Activated CD4-positive, alpha-beta T cell treated with anti-CD3 and anti-CD28 coated beads, Interleukin-2, Interleukin-6, amounts not matched to agents 100 ng/mL and 50 ng/mL, durations not matched to agents 16 hours and 8 hours (primary cell): Measurements from ENCODE around the gene TTI1.
"Not testable (repeated sequence)": the region's sequence is repeated elsewhere in the genome, so short reads cannot be mapped to it uniquely, and the experiment has no call there.

Source experiments
- DNase-seq: peaks from one replicate; pipeline ENCODE4 v3.0.0-alpha.2; 2020

The TTI1 gene

GRCh38 chr20:37986873-37987601, 46.2 kb downstream of the TTI1 start:
- DNase-seq = no peak

DNA sequence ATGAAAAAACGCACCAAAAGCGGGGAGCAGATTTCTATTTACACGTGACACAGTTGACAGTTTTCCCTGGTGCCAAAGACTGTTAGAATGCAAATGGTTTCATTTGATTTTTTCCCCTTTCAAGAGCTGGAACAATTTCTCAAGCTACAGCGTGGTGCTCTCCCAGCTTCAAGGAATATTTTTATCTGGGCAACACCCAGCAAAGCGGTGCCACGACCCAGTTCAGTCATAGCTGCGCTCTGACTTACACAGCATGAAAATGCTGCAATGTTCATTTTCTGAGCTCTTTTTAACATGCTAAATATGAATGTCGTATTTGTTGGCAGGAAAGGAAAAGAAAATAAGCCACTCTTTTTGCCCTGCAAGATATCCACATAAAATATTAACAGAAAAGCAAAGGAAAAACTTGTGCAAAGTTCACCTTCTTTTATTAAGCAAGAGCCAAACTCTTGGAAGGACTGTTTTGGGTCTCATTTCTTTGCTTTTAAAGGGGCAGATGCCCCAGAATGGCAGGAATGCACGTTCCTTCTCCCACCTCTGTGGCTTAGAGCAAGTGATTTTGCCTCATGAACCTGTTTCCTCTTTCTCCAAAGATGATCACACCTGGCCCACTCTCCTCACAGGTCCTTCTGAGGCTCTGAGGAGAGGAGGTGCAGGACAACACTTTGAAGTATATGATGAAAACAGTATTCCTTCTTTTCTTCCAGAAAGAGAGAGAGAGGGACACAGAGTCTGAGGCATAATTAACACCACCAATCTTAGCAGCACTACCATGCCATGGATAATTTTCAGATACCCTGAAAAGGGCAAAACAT, 47.0 kb downstream of the TTI1 start:
- DNase-seq = no peak

- DNase-seq = no peak
Measured at GRCh38 chr20:37984018-37984785, 49.1 kb downstream of the TTI1 start.

GRCh38 chr20:37983286-37983685, 50.0 kb downstream of the TTI1 start:
- no peak for DNase-seq

DNA sequence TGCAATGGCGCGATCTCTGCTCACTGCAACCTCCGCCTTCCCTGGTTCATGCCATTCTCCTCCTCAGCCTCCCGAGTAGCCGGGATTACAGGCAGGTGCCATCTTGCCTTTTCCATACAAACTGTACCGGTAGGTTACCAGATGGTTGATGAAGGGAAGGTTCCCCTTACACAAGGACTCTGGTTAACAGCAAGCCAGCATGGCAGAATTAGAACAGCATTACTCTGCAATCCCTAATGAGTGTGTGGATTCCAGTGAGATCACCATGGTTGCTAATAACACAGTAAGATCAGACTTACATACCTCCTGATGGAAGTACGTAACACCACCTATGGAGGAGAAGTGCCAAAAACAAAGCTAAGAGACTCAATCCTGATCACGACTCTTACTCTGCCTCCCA, 51.7 kb downstream of the TTI1 start:
- DNase-seq = no peak

DNA sequence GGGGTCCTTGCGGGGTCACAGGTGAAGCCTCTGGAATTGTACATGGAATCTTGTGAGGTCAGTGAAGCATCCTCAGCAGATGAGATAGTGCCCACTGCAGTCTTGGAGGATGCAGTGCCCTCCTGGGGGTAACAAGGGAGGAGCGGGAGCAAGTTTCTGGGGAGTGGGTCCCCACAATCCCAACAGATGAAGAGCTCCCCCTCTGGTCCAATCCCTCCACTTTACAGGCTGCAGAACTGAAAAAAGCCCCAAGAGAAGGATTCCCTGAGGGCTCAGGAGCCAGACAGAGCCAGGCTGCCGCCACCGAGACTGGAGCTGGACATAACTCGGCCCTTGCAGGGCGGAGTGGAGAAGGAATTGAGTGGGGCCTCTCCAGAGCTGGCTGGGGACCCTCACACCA, 52.4 kb downstream of the TTI1 start:
- DNase-seq = no peak

- no peak for DNase-seq
Measured at GRCh38 chr20:37980383-37980782, 52.9 kb downstream of the TTI1 start.

- no peak for DNase-seq
Measured at GRCh38 chr20:37979021-37979985, 54.0 kb downstream of the TTI1 start.

DNA sequence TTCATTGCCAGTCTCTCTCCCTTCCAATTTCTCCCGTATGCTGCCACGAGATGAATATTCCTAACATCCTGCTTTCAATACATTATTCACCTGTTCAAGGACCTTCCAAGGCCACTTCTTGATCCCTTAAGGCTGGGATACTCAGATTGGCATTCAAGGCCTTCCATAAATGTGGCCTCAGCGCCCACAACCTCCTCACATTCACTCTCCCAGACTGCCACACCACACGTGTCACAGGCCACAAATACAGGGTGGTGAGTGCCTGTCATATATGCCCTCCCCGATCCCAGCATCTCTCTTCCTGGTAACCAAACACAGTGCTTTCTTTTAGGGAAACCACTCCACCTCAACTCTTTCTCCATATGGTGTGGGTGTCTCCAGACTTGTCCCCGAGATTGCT, 55.5 kb downstream of the TTI1 start:
- no peak for DNase-seq

DNA sequence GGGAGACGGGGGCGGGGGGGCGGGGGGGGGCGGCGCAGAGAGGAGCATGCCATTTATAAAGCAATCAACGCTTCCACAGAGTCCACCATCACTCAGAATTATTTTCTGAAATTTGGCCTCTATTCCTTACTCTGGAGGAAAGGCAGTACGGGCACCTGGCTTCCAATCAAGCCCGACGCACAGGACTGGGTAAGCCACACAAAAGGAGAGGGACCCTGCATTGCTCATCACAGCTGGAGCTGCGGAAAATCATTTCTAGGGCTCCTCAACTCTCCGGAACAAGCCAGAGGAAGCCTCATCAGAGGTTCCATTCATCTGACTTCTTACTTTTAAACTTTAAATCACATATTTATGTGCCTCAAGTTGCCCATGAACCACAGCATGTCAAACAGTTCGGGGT, 55.9 kb downstream of the TTI1 start:
- DNase-seq = no peak

DNA sequence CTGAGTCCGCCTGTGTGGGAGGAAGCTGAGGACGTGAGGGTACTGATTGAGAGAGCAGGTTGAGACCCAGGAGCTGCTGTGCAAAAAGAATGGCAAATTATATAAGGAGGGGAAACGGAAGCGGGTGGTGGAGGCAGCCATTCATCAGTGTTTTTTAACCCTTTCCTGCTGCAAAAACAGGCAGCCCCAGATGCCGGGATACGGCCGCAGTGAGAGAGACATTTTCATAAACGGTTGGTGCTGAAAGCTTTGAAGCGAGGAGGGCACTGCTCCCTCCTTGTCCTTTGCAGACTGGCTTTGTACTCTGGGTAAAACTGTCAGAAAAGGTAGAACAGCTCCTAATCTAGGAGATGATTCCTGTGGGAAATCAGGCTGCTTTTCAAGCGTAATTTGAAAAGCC, 56.4 kb downstream of the TTI1 start:
- no peak for DNase-seq

DNA sequence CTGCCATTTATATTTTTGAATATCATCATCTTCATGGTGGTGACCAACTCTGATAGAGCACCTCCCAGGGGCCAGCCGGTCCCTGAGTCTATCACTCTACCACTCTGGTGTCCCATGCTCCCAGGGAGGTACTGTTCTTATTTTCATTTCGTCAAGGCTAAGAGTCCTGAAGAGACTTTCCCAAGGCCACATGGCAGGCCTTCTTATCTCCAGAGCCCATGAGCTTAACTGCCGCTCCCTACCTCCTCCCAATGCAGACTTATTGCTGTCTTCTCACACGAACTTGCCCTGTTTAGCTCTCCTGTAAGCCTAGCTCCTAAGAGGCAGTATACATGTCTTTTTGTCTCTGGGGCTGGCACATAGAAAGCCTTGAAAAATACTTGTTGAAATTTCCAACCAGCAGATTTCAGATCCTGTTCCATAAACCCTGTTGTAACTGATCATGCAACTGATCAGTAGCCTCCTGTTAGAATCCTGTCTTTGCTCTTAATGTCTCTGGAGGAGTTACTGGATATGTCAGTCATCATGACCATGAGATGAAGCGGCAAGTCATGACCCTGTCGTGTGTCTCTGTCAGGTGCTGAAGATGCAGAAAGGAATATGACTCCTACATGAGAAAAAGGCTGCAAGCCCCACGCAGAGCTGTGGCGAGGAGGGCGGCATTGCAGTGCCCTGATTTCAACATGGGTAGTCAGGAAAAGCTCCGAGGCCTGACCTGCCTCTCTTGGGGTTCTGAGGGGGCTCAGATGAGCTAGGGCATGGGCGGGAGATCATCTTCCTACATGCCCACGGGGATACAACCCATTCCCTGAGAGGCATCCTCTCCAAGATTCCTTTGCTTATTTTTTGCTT, 60.0 kb downstream of the TTI1 start:
- DNase-seq = no peak

DNA sequence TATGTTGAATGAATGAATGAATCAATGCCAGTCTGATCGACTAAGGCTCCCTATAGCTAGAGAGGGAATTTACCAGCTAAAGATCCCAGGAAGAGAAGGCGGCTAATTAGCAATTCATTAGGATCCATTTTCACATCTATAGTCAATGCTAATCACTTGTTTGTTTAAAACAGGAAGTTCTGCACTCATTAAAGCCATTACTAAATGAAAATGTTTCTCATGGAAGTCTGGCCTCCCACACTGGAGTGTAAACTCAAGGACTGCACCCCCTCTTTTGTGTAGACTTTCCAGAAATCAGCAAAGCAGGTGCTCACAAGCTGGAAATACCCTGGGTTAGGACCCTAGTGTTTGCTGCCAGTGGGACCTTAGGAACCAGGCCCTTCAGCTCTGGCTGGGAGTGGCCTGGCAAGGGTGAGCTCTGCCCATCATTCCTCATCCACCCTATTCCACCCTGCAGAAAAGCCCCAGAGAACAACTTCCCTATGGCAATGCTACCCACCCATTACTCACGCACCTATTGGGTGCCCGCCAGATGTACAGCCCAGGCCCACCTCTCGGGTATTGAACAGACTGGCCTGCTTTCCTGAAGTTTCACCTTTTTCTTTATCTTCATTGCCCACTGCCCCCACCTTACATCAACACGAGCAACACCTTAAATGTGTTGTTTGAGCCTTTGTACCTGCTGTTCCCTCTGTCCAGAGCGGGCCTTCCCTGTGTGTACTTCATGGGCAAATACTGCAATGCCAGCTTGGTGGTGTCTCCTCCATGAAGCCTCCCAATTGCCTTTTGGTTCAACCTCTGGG, 60.8 kb downstream of the TTI1 start:
- DNase-seq = no peak

GRCh38 chr20:37971561-37972127, 61.6 kb downstream of the TTI1 start:
- no peak for DNase-seq

- DNase-seq = no peak
Measured at GRCh38 chr20:37970856-37971245, 62.4 kb downstream of the TTI1 start.

- no peak for DNase-seq
Measured at GRCh38 chr20:37969949-37970855, 63.1 kb downstream of the TTI1 start.

DNA sequence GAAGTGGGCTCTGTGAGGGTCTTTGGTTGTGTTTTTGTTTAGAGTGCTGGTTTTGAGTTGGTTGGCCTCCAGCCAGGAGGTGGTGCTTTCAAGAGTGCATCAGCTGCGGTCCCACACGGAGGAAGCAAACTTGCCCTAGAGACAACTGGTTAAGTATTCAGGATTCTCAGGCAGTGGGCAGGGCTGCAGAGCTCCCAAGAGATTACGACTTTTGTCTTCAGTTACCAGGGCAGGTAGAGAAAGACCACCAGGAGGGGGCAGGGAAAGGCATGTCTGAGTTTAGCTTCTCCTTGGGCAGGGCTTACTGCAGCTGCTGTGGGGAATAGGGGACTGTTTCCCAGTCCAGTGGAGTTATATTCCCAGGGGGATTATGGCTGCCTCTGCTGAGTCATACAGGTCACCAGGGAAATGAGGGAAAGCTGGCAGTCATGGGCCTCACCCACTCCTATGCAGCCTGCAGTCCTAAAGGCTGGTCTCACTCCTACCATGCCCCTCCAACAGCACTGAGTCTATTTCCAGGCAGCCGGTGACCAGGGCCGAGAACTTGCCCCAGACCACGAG, 64.3 kb downstream of the TTI1 start:
- no peak for DNase-seq

DNA sequence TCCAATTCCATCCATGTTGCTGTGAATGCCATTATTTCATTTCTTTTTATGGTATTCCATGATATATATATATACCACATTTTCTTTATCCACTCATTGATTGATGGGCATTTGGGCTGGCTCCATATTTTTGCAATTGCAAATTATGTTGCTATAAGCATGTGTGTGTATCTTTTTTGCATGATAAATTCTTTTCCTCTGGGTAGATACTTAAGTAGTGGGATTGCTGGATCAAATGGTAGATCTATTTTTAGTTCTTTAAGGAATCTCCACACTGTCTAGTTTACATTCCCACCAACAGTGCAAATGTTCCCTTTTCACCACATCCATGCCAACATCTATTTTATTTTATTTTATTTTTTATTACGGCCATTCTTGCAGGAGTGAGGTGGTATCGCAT, 69.8 kb downstream of the TTI1 start:
- not testable (repeated sequence) for DNase-seq

- no peak for DNase-seq
Measured at GRCh38 chr20:37961066-37961465, 72.2 kb downstream of the TTI1 start.
